ENCODE measurements around the gene OXNAD1. TPM values are rescaled to one million over a fixed set of nuclear protein-coding genes. Genes with fewer than 3 reads are reported as not detected.

OXNAD1 gene
- total and polyA plus RNA-seq, 2 experiments from 2014 or later, result 9.8 to 10.8 TPM

- Histone ChIP-seq H3K9ac (no peak overlapping the region), H3K9me3 (ENCODE audit: low read depth) (no peaks in the 10 kb centered on the region), H2AFZ (no peak overlapping the region), H3K4me1 (ENCODE audit: insufficient read depth) (peaks cover 15% of the 10 kb centered on the region), H4K20me1 (ENCODE audit: insufficient read depth) (no peaks in the 10 kb centered on the region), H3K27ac (no peak overlapping the region), H3K4me2 (ENCODE audit: unreplicated experiment) (no peak overlapping the region), H3K4me3 (no peak overlapping the region), H3K36me3 (ENCODE audit: low read depth) (peaks cover 16% of the 10 kb centered on the region), H3K9me2 (ENCODE audit: insufficient read depth) (no peaks in the 10 kb centered on the region), H3K27me3 (replicated peaks; ENCODE audit: insufficient read depth) (no peaks in the 10 kb centered on the region), H3K79me2 (ENCODE audit: insufficient read depth) (peaks cover 38% of the 10 kb centered on the region), H3F3A (ENCODE audit: insufficient read depth) (peaks cover 9% of the 10 kb centered on the region; the same call in 1 of the 2 replicates)
- in situ Hi-C loops (cut with MboI), result no loop called here
- WGBS, 2 experiments (ENCODE audit: low coverage in 1 of 2, low lambda C conversion rate in 2 of 2, missing lambda C conversion rate in 2 of 2), result 96 to 100% methylated on average over 1 of the region's 1 CpG
- DNase-seq, result no peak
- TF ChIP-seq EZH2phosphoT487 (IDR thresholded peaks at IDR 0.05; ENCODE audit: insufficient read depth, low read depth) (no peak), EZH2 (IDR thresholded peaks at IDR 0.05; ENCODE audit: insufficient read depth, poor library complexity, severe bottlenecking) (no peak)
These were observed 5.0 kb upstream of the OXNAD1 start for GRCh38 chr3:16260046-16260445.

- H3K4me3 ChIP-seq, result no peak overlapping the region
- peaks cover 23% of the 10 kb centered on the region for H3K4me1 ChIP-seq (ENCODE audit: insufficient read depth)
- H4K20me1 ChIP-seq (ENCODE audit: insufficient read depth), result no peaks in the 10 kb centered on the region
- no peak overlapping the region for H3K4me2 ChIP-seq (ENCODE audit: unreplicated experiment)
- H3K9me2 ChIP-seq (ENCODE audit: insufficient read depth), result no peaks in the 10 kb centered on the region
- peaks cover 16% of the 10 kb centered on the region for H3K36me3 ChIP-seq (ENCODE audit: low read depth)
- 57 to 58% methylated on average over 4 of the region's 4 CpGs for WGBS, 2 experiments (ENCODE audit: low coverage in 1 of 2, low lambda C conversion rate in 2 of 2, missing lambda C conversion rate in 2 of 2)
- 0 out of 2 replicates have a peak, but pooled peaks cover 4% of the 10 kb centered on the region for H3F3A ChIP-seq (ENCODE audit: insufficient read depth)
- TF ChIP-seq EZH2 (IDR thresholded peaks at IDR 0.05; ENCODE audit: insufficient read depth, poor library complexity, severe bottlenecking) (no peak), EZH2phosphoT487 (IDR thresholded peaks at IDR 0.05; ENCODE audit: insufficient read depth, low read depth) (no peak)
- H3K27me3 ChIP-seq (replicated peaks; ENCODE audit: insufficient read depth), result no peaks in the 10 kb centered on the region
- no peaks in the 10 kb centered on the region for H3K9me3 ChIP-seq (ENCODE audit: low read depth)
- H3K79me2 ChIP-seq (ENCODE audit: insufficient read depth), result peaks cover 59% of the 10 kb centered on the region
- in situ Hi-C loops (cut with MboI), result no loop called here
- H3K27ac ChIP-seq, result no peak overlapping the region
- H2AFZ ChIP-seq, result no peak overlapping the region
- no peak for DNase-seq
- no peak overlapping the region for H3K9ac ChIP-seq
These were observed 2.8 kb upstream of the OXNAD1 start for GRCh38 chr3:16262174-16262573.

- Histone ChIP-seq H3K9me2 (ENCODE audit: insufficient read depth) (no peaks in the 10 kb centered on the region), H3K4me1 (ENCODE audit: insufficient read depth) (peaks cover 34% of the 10 kb centered on the region), H2AFZ (peak overlapping the region; percentile 71), H3K27me3 (replicated peaks; ENCODE audit: insufficient read depth) (no peaks in the 10 kb centered on the region), H4K20me1 (ENCODE audit: insufficient read depth) (no peaks in the 10 kb centered on the region), H3K4me3 (peak overlapping the region; percentile 89), H3F3A (ENCODE audit: insufficient read depth) (no peaks in the 10 kb centered on the region), H3K9ac (peak overlapping the region; percentile 99), H3K79me2 (ENCODE audit: insufficient read depth) (peaks cover 76% of the 10 kb centered on the region), H3K27ac (peak overlapping the region; percentile 94), H3K36me3 (ENCODE audit: low read depth) (peaks cover 14% of the 10 kb centered on the region), H3K4me2 (ENCODE audit: unreplicated experiment) (peak overlapping the region; percentile 89), H3K9me3 (ENCODE audit: low read depth) (no peaks in the 10 kb centered on the region)
- WGBS, 2 experiments (ENCODE audit: low coverage in 1 of 2, low lambda C conversion rate in 2 of 2, missing lambda C conversion rate in 2 of 2), result 1 to 2% methylated on average over 20 to 21 of the region's 21 CpGs
- peak; percentile 42 for DNase-seq
- no peak for TF ChIP-seq EZH2phosphoT487 (IDR thresholded peaks at IDR 0.05; ENCODE audit: insufficient read depth, low read depth)
- no peak for TF ChIP-seq EZH2 (IDR thresholded peaks at IDR 0.05; ENCODE audit: insufficient read depth, poor library complexity, severe bottlenecking)
- in situ Hi-C loops (cut with MboI), result no loop called here
These were observed 771 bp upstream of the OXNAD1 start for GRCh38 chr3:16264174-16264707.

- Histone ChIP-seq H3K9me2 (ENCODE audit: insufficient read depth) (no peaks in the 10 kb centered on the region), H3K79me2 (ENCODE audit: insufficient read depth) (peaks cover 76% of the 10 kb centered on the region), H3K4me2 (ENCODE audit: unreplicated experiment) (peak overlapping the region; percentile 93), H4K20me1 (ENCODE audit: insufficient read depth) (no peaks in the 10 kb centered on the region), H2AFZ (peak overlapping the region; percentile 88), H3K9me3 (ENCODE audit: low read depth) (no peaks in the 10 kb centered on the region), H3F3A (ENCODE audit: insufficient read depth) (no peaks in the 10 kb centered on the region), H3K9ac (peak overlapping the region; percentile 99), H3K27ac (peak overlapping the region; percentile 94), H3K27me3 (replicated peaks; ENCODE audit: insufficient read depth) (no peaks in the 10 kb centered on the region), H3K4me1 (ENCODE audit: insufficient read depth) (peaks cover 34% of the 10 kb centered on the region), H3K36me3 (ENCODE audit: low read depth) (peaks cover 2% of the 10 kb centered on the region; the same call in 1 of the 2 replicates), H3K4me3 (peak overlapping the region; percentile 89)
- in situ Hi-C loops (cut with MboI), result no loop called here
- WGBS, 2 experiments (ENCODE audit: low coverage in 1 of 2, low lambda C conversion rate in 2 of 2, missing lambda C conversion rate in 2 of 2), result 0 to 1% methylated on average over 6 of the region's 6 CpGs
- TF ChIP-seq EZH2phosphoT487 (IDR thresholded peaks at IDR 0.05; ENCODE audit: insufficient read depth, low read depth) (no peak), EZH2 (IDR thresholded peaks at IDR 0.05; ENCODE audit: insufficient read depth, poor library complexity, severe bottlenecking) (no peak)
- DNase-seq, result no peak
These were observed 409 bp downstream of the OXNAD1 start for GRCh38 chr3:16265455-16265786.

All from GM23248 (cell line).